PC-9 (cell line): ENCODE data around the gene ZNF14.

Source experiments
- CTCF ChIP-seq: fragments of 200-600 bp; sonication (generic); conservative IDR thresholded peaks from 2 replicates; pipeline ENCODE4 v1.6.1; 2017; ENCODE audit warnings: mixed run types, antibody characterized with exemption, mild to moderate bottlenecking, moderate library complexity
- EZH2 ChIP-seq: fragments of 200-600 bp; sonication (generic); IDR thresholded peaks from 2 replicates; pipeline ENCODE4 v1.8.0; 2017; ENCODE audit warnings: antibody characterized with exemption, low read depth

- TF ChIP-seq CTCF = no peak
- no peak for TF ChIP-seq EZH2
These were observed 17.3 kb upstream of the ZNF14 start for GRCh38 chr19:19749908-19750841.
